Measurements from ENCODE around the gene RGP1.

The RGP1 gene

GRCh38 chr9:35748858-35749514 lies at the start of gene RGP1, which contains the start of gene GBA2:
Gene RGP1, plus strand, starts transcription at chr9:35749287. Its CDS starts 469 bp downstream, at chr9:35749756.
Gene GBA2, minus strand, starts transcription at chr9:35749228. Its CDS starts 524 bp downstream, at chr9:35748704.
- peak; percentile 67 to 71 for DNase-seq

DNA sequence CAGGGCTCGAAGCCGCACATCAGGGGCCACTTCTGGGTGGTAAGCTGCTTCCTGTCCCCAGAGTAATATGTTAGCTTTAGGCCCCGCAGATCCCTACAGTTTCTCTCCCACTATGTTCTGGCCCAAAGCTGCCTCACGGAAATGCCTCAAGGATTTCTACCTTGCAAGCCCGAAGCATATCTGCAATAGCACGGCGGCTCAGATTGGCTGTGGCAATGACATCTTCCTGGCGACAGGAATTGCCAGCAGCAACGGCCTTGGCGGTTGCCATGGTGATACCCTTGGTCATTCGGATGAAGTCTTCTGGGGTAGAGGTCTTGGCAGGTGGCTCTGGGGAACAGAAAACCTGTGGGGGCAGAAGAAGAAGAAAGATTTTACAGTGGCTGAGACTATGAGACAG lies 49.1 kb upstream of the RGP1 start:
- DNase-seq: no peak

- no peak for DNase-seq
These were observed 48.1 kb upstream of the RGP1 start for GRCh38 chr9:35700942-35701341.

- DNase-seq: no peak
These were observed 46.4 kb upstream of the RGP1 start for GRCh38 chr9:35702696-35703095.

- no peak for DNase-seq
These were observed 45.0 kb upstream of the RGP1 start for GRCh38 chr9:35703906-35704672.

DNA sequence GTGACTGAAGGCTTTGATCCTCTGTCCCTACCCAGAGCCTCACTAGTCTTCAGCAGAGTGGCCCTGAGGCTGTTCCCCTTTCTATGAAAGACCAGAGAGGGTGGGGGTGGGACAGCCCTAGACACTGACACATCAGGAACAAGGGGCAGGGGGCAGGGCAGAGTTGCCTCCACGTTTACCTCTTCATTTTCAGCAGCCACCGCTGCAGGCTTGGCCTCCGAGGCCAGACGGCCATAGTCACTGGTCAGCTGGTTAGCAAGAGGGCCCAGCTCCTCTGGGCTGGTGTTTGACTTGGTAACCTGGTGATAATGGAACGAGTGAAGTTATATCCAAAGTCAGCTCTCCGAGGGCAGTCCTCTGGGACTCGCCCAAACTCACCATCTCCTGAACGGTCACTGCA lies 43.7 kb upstream of the RGP1 start:
- no peak for DNase-seq

DNA sequence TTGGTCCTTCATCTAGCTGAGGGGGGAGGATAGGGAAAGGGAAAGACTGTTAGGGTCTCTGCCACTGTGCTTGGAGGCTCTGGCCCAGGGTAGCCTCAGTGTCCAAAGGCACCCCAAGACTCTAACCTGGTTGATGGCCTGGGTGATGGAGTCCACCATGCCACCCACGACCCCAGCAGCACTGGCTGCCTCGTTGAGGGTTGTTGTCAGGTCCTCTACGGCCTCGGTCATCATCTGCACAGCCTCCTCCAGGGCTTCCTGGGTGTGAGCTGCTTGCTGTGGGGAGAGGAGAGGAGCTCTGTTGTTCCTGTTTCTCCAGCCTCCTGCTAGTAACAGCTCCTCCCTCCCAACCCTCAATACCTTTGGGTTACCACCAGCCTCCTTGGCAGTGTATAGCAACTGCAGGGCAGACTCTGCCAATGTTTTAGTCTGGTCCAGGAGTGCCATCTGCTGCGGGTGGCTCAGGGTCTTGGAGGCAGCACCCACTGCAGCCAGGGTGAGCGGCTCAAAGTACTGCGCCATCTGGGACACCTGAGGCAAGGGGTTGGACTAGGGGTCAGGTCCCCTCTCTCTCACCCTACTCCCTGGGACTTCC lies 43.2 kb upstream of the RGP1 start:
- DNase-seq: no peak

DNA sequence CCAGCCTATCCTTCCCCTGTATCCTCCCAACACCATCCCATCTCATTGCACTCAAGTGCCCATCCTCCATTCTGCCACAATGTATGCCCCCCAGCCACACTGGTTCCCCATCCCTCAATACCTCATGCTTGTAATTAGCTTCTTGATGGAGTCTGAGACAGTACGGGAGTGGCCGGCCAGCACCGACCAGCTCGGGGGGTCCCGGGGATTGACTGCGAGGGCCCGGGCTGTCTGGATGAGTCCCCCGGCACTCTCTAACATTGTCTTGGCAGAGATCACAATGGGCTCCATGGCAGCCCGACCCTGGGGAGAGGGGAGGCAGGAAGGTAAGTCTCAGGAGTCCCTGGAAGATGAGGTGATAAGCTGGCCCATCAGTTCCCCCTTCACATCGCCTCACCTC lies 42.1 kb upstream of the RGP1 start:
- no peak for DNase-seq

GRCh38 chr9:35708146-35708545 lies 40.9 kb upstream of the RGP1 start:
- no peak for DNase-seq

DNA sequence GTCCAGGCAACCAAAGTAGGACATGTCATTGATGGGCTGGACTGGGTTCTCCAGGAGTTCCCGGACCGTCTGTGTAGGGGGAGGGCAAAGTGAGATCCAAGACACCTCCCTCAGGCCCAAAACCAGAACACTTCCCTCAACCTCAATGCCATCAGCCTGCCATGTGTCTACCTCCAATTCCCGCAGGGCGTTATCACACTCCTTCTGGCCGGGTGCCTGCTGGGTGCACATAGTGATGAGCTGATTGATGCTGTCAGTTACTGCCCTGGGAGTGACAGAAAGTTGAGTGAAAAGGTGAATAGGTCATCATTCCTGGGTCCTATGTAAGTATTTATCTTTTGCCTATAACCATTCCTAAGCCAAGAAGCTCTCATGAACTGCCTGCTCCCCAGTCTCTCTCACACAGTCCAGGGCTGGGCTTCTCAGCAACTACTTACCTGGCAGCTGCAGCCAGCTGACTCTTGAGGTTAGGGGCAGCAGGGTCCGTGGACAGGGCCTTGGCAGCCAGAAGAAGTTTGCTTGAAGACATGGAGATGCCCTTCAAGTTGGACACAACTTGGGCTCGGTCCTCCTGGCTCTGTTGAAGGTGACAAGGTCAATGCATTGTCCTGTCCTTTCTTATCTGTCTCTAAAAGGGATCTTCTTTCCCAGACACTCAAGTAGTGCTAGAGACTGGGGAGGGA lies 38.1 kb upstream of the RGP1 start:
- DNase-seq: no peak

DNA sequence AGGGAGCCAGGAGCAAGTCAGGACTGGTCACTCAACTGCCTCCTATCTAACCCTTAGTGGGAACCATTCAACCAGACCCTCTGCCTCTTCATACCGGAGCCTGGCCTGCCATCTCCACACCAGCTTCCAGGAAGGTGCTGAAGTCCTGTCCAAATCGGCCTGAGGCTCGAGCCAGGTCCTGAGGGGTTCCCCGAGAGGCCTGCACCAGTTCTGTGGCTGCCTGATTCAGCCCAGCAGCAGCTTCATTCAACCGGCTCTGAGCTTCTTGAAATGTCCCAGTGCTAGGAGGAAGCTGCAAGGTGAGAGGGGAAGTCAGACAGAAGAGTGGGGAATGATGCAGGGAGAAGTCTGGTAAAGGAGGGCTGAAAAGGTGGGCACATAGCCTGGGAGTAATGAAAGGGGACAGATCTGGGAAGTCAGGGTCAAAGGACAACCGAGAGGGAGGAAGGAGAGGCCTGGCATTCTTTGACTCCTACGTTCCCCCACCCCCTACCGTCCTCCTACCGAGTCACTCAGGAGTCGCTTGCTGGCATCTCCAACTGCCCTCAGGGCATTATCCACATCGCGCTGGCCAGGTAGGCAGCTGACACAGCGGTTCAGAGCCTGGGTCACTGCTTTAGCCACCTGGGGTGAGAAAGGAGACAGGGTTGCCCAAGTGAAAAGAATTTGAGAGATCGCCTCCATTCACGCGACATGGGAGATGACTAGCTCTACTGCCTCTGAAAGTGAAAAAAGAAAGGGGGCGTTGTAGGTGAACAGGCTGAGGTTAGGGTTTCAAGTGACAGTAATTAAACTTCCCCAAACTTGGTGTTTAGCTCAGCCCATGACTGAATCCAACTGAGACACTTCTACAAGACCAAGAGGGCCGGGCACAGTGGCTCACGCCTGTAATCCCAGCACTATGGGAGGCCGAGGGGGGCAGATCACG lies 37.3 kb upstream of the RGP1 start:
- DNase-seq: no peak

DNA sequence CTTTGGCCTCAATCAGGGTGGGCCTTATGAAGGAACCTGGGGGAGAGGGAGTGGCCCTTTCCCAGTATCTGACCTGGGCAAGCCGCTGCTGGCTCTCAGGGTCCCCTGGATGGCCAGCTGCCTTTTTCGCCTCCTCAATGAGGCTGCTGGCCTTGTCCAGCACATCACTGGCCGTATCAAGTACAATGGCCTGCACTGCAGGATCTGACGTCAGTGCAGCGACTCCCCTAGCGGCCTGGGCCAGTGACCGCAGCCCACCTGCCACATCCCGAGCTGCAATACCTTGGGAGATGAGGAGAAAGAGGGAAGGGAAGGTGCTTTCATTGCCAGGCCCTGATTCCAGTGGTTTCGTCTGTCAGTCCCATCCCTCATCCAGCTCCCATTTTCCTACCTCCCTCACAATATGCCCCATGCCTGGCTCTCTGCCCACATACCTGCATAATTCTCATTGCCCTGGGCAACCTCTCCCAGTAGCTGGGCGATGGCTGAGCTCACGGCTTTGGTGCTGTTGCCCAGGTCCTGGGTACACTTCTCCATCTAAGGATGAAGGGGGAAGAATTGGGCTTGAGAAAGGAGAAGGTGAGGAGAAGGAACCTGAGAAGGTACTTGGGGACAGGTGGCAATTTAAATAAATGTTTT lies 36.2 kb upstream of the RGP1 start:
- DNase-seq: no peak

DNA sequence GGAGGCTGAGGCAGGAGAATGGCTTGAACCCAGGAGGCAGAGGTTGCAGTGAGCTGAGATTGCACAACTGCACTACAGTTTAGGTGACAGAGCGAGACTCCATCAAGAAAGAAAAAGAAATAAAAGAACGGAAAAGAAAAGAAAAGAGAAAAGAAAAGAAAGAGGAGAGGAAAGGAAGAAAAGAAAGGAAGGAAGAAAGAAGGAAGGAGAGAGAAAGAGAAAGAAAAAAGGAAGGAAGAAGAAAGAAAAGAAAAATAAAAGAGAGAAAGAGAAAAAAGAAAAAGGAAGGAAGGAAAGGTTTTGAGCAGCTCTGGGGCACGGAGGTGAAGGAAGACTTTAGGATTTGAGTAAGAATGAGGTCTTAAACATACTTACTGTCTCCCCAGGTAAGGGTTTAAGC lies 35.5 kb upstream of the RGP1 start:
- DNase-seq: no peak

DNA sequence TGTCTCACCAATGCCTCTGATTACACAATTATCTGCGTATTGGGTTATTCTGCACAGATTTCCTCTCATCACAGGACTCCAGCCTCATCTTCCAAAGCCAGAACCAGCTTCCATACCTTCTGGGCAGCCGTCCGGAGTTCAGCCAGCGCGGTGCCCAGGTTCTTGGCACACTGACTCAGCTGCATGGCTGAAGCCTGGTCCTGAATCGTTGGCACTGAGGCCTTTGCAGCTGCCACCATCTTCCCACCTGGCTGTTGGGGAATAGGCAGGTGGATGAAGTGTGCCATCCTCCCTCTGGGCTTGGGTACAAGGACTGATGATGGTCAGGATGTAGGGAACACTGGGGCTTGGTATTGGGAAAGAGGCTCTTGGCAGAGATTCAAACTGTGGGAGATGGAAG lies 35.0 kb upstream of the RGP1 start:
- DNase-seq: no peak

GRCh38 chr9:35714579-35715252 lies 34.4 kb upstream of the RGP1 start:
- no peak for DNase-seq

DNA sequence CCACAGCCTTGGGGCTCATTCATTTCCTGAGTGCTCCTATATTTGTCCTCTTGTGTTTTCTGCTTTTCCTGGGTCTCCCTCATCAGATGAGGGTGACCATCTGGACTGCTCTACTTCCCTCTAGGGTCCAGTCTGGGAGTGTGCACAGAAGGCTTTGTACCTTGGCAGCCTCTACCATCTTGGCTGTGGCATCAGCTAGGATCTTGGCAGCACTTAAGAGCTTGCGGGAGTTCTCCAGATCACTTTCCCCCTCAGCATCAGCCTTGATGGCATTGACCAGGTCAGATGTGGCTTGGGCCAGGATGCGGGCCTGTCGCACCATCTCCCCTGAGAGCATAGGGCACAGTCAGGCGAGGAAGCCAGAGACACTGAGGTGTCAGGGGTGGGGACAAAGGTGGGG lies 32.9 kb upstream of the RGP1 start:
- DNase-seq: no peak

DNA sequence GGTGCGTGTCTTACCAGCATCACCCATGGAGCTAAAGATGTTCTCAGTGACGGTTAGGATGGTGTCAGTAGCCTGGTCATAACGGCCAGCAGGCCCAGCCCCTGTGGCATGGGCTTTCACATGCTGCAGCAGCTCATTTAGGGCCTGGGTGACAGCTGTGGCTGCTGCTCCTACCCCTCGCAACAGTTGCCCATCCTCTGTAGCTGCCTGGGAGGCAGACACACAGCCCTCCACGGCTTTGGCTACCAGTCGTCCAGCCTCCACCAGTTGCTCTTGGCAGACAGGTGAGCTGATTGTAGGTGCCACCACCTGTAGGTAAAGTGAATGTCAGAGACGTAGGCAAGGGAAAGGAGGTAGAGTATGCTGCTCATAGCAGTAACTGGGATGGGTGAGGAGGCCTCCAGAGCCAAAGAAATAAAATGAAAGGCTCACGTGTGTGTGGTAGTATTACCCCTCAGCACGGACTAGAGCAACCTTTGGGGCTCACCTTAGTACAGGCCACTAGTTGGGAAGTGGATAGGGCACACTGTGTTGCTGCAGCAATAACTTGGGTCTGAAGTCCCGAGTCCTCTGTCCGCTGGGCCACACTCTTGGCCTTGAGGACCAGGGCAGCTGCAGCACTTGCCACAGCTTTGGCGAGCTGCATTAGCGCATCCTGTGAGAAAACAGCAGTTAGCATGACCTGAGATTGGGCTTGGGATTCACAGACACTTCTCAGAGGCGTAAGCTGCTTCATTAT lies 31.8 kb upstream of the RGP1 start:
- DNase-seq: no peak

- peak in 1 of 2 donors; percentile 64 for DNase-seq
These were observed 30.2 kb upstream of the RGP1 start for GRCh38 chr9:35718721-35719511.

DNA sequence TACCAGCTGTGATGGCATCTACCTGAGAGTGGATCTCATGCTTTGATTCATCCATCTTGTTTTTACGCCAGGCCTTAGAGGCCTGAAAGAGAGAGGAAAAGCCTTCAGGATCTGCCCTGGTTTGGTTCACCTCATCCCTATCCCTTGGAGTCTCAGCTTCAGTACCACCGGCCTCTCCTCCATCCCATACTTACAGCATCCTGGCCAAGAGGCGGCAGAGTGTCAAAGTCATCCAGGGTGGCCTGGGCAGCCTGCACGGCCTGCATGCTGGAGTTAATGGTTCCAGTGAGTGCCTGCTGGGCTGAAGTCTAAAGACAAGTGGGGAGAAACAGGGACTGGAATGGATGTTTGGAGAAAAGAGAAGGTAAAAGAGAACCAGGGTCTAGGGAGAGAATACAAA lies 29.5 kb upstream of the RGP1 start:
- DNase-seq: no peak

- DNase-seq: no peak
These were observed 25.7 kb upstream of the RGP1 start for GRCh38 chr9:35723426-35723825.
